BE2C (cell line): ENCODE data around the gene FATE1.

Experiments
- DNase-seq: peaks from one replicate; pipeline ENCODE4 v3.0.0-alpha.2; 2020
- H3K27me3 ChIP-seq: fragments of 250-450 bp; sonication (Bioruptor Pico); 2 replicates; pipeline ENCODE4 v1.5.1; 2020; ENCODE audit warnings: mild to moderate bottlenecking
- H3K36me3 ChIP-seq: fragments of 250-450 bp; sonication (Bioruptor Pico); 2 replicates; pipeline ENCODE4 v1.5.1; 2020; ENCODE audit warnings: mild to moderate bottlenecking
- H3K4me1 ChIP-seq: fragments of 250-450 bp; sonication (Bioruptor Pico); 2 replicates; pipeline ENCODE4 v1.5.1; 2020
- H3K4me3 ChIP-seq: 2 replicates; pipeline ENCODE4 v1.5.1; 2011; ENCODE audit warnings: low read depth, low read length
- H3K9me3 ChIP-seq: fragments of 250-450 bp; sonication (Bioruptor Pico); 2 replicates; pipeline ENCODE4 v1.5.1; 2020
- TF ChIP-seq, protein P1 (sequence below): IDR thresholded peaks from 2 replicates; pipeline ENCODE4 v1.5.1; 2012; ENCODE audit warnings: mild to moderate bottlenecking, low read depth, low read length

Gene FATE1

DNA sequence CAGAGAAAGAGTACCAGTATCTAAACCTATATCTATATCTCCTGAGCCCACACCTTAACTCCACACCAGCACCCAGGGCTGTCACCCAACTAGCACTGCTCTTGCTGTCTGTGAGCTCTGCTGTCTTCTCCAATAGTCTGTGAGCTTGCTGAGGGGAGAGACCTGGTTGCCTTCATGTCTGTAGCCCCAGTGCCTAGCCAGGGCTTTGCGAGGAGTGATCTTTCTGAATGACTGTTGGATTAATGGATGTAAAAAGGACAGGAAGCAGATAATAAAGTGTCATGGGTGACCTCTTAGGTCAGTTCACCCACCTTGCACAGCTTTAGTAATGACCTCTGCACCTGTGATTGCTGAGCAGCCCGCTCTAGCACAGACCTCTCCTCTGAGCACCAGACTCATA lies 49.2 kb downstream of the FATE1 start:
- H3K27me3 ChIP-seq, result no peaks in the 10 kb centered on the region

DNA sequence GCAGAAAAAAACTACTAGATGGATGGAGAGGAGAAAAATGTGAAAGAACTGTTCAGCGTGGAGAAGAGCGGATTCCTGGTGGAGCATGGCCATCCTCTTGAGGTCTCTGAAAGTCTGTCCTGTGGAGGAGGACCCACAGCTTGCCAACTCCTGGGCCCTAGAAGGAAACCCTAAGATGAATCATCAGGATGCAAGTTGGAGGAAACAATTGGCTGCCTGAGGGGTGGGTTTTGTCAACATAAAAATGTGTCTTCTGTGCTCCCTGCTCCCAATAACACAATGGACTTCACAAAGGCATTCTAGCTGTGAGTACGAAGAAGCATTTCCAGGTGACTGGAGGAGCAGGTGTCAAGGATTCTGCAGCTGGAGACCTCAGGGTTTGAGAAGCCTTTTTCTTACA lies 55.9 kb downstream of the FATE1 start:
- H3K27me3 ChIP-seq, result no peaks in the 10 kb centered on the region
- no peaks in the 10 kb centered on the region for H3K9me3 ChIP-seq
- H3K4me1 ChIP-seq, result no peaks in the 10 kb centered on the region
- no peak for DNase-seq
- H3K36me3 ChIP-seq, result no peaks in the 10 kb centered on the region
- TF ChIP-seq, protein P1, sequence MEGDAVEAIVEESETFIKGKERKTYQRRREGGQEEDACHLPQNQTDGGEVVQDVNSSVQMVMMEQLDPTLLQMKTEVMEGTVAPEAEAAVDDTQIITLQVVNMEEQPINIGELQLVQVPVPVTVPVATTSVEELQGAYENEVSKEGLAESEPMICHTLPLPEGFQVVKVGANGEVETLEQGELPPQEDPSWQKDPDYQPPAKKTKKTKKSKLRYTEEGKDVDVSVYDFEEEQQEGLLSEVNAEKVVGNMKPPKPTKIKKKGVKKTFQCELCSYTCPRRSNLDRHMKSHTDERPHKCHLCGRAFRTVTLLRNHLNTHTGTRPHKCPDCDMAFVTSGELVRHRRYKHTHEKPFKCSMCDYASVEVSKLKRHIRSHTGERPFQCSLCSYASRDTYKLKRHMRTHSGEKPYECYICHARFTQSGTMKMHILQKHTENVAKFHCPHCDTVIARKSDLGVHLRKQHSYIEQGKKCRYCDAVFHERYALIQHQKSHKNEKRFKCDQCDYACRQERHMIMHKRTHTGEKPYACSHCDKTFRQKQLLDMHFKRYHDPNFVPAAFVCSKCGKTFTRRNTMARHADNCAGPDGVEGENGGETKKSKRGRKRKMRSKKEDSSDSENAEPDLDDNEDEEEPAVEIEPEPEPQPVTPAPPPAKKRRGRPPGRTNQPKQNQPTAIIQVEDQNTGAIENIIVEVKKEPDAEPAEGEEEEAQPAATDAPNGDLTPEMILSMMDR, result no peak
- H3K4me3 ChIP-seq, result no peak overlapping the region

More for the DNA sequence above, 49.2 kb downstream of the FATE1 start:
- H3K4me3 ChIP-seq, result no peak overlapping the region
- TF ChIP-seq, protein P1, result no peak
- H3K4me1 ChIP-seq, result no peaks in the 10 kb centered on the region
- no peak for DNase-seq
- no peaks in the 10 kb centered on the region for H3K9me3 ChIP-seq
- H3K36me3 ChIP-seq, result no peaks in the 10 kb centered on the region
